ENCODE measurements around the gene COA6. TPM values are rescaled to one million over a fixed set of nuclear protein-coding genes. Genes with fewer than 3 reads are reported as not detected.

The COA6 gene
- total and polyA plus RNA-seq, 8 donors: 8.1 to 167 (median 52.3) TPM

DNA sequence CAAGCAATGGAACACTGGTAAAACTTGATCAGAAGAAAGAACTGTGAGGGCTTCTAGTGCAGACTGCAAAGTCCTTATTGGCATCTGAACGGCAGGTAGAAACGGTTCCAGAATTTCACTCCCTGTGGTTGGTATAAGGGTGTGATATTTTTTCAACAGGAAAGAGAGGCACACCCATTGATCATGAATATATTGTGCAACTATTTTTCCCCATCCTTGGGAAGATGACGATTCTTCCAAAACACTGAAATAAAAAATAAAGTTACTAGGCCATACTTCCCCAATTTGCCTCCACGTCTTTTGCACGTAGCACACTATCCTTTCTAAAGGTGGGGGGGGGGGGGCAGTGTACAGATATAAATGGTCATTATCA lies 56.2 kb downstream of the COA6 start:
- intact Hi-C loops (cut with DNase I; ENCODE audit: low total_unique reads): no loop called here
- no peaks in the 10 kb centered on the region for H3K27me3 ChIP-seq
- 44 to 74% (median 53%) methylated on average over 5 of the region's 5 CpGs for WGBS, 5 donors
- H3K4me3 ChIP-seq: no peak overlapping the region
- peaks cover 5 to 77% (median 75%) of the 10 kb centered on the region in 4 donors for H3K36me3 ChIP-seq
- H3K4me1 ChIP-seq: peaks cover 0 to 9% (median 1%) of the 10 kb centered on the region in 4 donors
- H3K27ac ChIP-seq: no peak overlapping the region
- no peak for DNase-seq
- no peaks in the 10 kb centered on the region for H3K9me3 ChIP-seq
- TF ChIP-seq, protein P1, sequence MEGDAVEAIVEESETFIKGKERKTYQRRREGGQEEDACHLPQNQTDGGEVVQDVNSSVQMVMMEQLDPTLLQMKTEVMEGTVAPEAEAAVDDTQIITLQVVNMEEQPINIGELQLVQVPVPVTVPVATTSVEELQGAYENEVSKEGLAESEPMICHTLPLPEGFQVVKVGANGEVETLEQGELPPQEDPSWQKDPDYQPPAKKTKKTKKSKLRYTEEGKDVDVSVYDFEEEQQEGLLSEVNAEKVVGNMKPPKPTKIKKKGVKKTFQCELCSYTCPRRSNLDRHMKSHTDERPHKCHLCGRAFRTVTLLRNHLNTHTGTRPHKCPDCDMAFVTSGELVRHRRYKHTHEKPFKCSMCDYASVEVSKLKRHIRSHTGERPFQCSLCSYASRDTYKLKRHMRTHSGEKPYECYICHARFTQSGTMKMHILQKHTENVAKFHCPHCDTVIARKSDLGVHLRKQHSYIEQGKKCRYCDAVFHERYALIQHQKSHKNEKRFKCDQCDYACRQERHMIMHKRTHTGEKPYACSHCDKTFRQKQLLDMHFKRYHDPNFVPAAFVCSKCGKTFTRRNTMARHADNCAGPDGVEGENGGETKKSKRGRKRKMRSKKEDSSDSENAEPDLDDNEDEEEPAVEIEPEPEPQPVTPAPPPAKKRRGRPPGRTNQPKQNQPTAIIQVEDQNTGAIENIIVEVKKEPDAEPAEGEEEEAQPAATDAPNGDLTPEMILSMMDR (IDR thresholded peaks at IDR 0.05): no peak
- TF ChIP-seq POLR2AphosphoS5 (IDR thresholded peaks at IDR 0.05) (no peak), POLR2A (IDR thresholded peaks at IDR 0.05) (no peak), EP300 (IDR thresholded peaks at IDR 0.05) (no peak)

DNA sequence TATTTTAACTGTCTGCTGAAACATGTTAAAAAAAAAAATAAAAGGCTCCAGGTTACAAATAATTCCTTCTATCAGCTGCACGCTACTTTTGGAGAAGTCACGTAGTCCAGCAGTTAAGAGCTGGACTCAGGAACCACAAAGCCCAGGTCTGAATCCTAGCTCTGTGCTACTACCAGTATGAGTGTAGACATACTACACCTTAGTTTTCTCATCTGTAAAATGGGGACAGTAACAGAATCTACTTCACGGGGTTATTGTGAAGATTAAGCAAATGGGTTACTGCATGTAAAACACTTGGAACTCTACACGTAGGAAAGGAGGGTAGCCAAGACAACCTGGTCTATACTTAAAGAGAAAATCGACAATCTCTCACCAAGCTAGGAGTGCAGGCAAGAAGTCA lies 57.4 kb downstream of the COA6 start:
- no peak for TF ChIP-seq EP300 (IDR thresholded peaks at IDR 0.05)
- TF ChIP-seq POLR2AphosphoS5 (IDR thresholded peaks at IDR 0.05): no peak
- no peak overlapping the region for H3K4me3 ChIP-seq
- H3K9me3 ChIP-seq: no peaks in the 10 kb centered on the region
- H3K27ac ChIP-seq: no peak overlapping the region
- intact Hi-C loops (cut with DNase I; ENCODE audit: low total_unique reads): no loop called here
- 90 to 96% (median 93%) methylated on average over 5 of the region's 5 CpGs for WGBS, 5 donors
- no peak for DNase-seq
- H3K36me3 ChIP-seq: peaks cover 0 to 78% (median 75%) of the 10 kb centered on the region in 4 donors
- H3K27me3 ChIP-seq: no peaks in the 10 kb centered on the region
- peaks cover 0 to 9% (median 1%) of the 10 kb centered on the region in 4 donors for H3K4me1 ChIP-seq

DNA sequence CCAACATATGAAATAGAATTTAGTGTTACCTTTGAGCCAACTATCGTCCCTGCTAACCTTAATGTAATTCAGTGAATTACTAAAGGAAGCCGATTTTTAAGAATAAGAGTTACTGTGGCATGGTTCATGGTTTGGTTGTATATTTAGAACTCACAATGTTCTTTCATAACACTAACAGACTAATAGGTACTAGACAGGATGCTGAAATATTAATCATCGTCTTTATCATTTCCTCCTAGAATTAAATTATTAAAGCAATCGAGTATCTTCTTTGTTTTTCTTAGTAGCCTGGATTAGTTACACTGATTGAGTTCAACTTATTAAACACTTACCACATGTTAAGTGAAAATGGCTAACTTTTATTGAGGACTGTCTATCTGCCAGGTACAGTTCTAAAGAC lies 58.0 kb downstream of the COA6 start:
- no peaks in the 10 kb centered on the region for H3K27me3 ChIP-seq
- peaks cover 0 to 9% (median 1%) of the 10 kb centered on the region in 4 donors for H3K4me1 ChIP-seq
- no peak overlapping the region for H3K4me3 ChIP-seq
- WGBS, 5 donors: 86 to 91% (median 88%) methylated on average over 4 of the region's 4 CpGs
- TF ChIP-seq EP300 (IDR thresholded peaks at IDR 0.05): no peak
- TF ChIP-seq POLR2A (IDR thresholded peaks at IDR 0.05): no peak
- TF ChIP-seq, protein P1 (IDR thresholded peaks at IDR 0.05): no peak
- no peak for TF ChIP-seq POLR2AphosphoS5 (IDR thresholded peaks at IDR 0.05)
- H3K27ac ChIP-seq: no peak overlapping the region
- H3K9me3 ChIP-seq: no peaks in the 10 kb centered on the region
- peaks cover 0 to 78% (median 75%) of the 10 kb centered on the region in 4 donors for H3K36me3 ChIP-seq
- intact Hi-C loops (cut with DNase I; ENCODE audit: low total_unique reads): no loop called here
- DNase-seq: no peak

DNA sequence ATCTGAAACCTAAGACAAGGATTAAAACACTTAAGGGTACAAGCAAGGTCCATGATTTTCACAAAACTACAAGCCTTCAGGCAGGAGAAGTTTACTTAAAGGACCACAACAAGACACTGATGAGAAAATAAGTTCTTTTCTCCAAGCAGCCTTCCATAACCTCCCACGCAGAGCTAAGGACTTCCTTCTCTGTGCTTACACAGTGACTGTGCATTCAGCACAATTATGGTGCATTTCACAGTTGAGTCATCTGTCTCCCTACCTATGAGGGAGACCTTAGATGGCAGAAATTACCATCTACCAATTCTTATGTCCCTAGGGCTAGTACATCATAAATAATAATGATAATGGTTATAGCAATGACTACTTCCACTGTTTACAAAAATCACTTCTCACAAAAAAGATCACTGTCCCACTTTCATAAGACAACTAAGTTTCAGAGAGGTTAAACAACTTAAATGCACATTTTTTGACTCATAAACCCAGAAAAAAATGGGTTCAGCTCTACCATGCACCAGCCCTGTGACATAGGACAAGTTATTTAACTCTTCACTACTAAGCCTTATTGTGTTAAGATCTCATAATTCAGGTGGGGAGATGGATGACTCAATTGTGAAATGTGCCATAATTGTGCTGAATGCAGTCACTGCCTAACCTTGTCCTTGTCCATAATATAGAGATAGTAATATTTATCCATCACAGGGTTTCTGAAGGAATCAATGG lies 60.5 kb downstream of the COA6 start:
- Histone ChIP-seq H3K4me1 (peaks cover 2 to 20% (median 7%) of the 10 kb centered on the region in 4 donors), H3K9me3 (no peaks in the 10 kb centered on the region), H3K27ac (no peak overlapping the region), H3K36me3 (peaks cover 0 to 70% (median 60%) of the 10 kb centered on the region in 4 donors), H3K4me3 (no peak overlapping the region), H3K27me3 (no peaks in the 10 kb centered on the region)
- no peak for DNase-seq
- TF ChIP-seq, protein P1 (IDR thresholded peaks at IDR 0.05): no peak
- TF ChIP-seq POLR2A (IDR thresholded peaks at IDR 0.05) (no peak), POLR2AphosphoS5 (IDR thresholded peaks at IDR 0.05) (no peak), EP300 (IDR thresholded peaks at IDR 0.05) (no peak)
- WGBS, 5 donors: 65 to 93% (median 85%) methylated on average over 1 of the region's 1 CpG
- intact Hi-C loops (cut with DNase I; ENCODE audit: low total_unique reads): no loop called here

Other genes starting within 250 kb of the COA6 start
- 10 to 100 TPM; 14.0 to 63.2 (median 53.9) TPM for gene TARBP1, start 105.7 kb downstream of the COA6 start, total RNA-seq
- 10 to 100 TPM in 1 of 3 donors, 1 to 10 TPM in 2; 5.7 to 34.7 (median 9.0) TPM for gene TARBP1, start 105.7 kb downstream of the COA6 start, polyA plus RNA-seq
- 100 to 1,000 TPM in 2 of 5 donors, 10 to 100 TPM in 3; 58.3 to 218 (median 81.1) TPM for gene IRF2BP2, start 236.7 kb downstream of the COA6 start, total RNA-seq
- 10 to 100 TPM; 39.6 to 57.0 (median 51.5) TPM for gene IRF2BP2, start 236.7 kb downstream of the COA6 start, polyA plus RNA-seq

All from stomach (tissue), 9 donors.